ENCODE measurements around the gene MBTD1. TPM values are rescaled to one million over a fixed set of nuclear protein-coding genes. Genes with fewer than 3 reads are reported as not detected.

The MBTD1 gene
- total RNA-seq, 2 experiments from 2014 or later, result 8.9 to 9.3 TPM

- peak overlapping the region; percentile 95 for H3K27ac Mint-ChIP-seq
- DNase-seq (no peak), ATAC-seq (no peak)
- H3K27me3 Mint-ChIP-seq, result no peaks in the 10 kb centered on the region
- H3K9me3 Mint-ChIP-seq (ENCODE audit: low read depth), result no peaks in the 10 kb centered on the region
- peaks cover 67% of the 10 kb centered on the region for H3K36me3 Mint-ChIP-seq (ENCODE audit: low read depth)
- CTCF ChIA-PET, result interaction anchor here (0.9 to 2.3 kb wide), 5 partner anchors 10 to 165 kb away, joined by 3 to 8 read pairs (median 5); partner anchors contain the start of gene NME1
- POLR2A ChIA-PET, result interaction anchor here (0.6 to 2.7 kb wide), 2 partner anchors 10 to 90 kb away, joined by 7 to 23 read pairs; partner anchors contain the start of gene NME1
- H3K4me3 Mint-ChIP-seq, result peak overlapping the region; percentile 79
- peaks cover 31% of the 10 kb centered on the region for H3K4me1 Mint-ChIP-seq
- intact Hi-C loops (cut with DNase I, micrococcal nuclease), result loop anchor here in 1 of 2 experiments (5.0 kb wide), 1 partner anchor 43 kb away; the partner anchor contains the start of gene SPAG9
Measured at GRCh38 chr17:51164911-51165679, 94.8 kb downstream of the MBTD1 start.

GRCh38 chr17:51161541-51161940, 98.3 kb downstream of the MBTD1 start:
- intact Hi-C loops (cut with DNase I, micrococcal nuclease), result no loop called here
- no peak for ATAC-seq
- no peak overlapping the region for H3K4me3 Mint-ChIP-seq
- H3K36me3 Mint-ChIP-seq (ENCODE audit: low read depth), result peaks cover 69% of the 10 kb centered on the region
- ChIA-PET POLR2A (interaction anchor here (0.7 to 2.6 kb wide), 2 partner anchors 8 to 121 kb away, joined by 4 to 15 read pairs; partner anchors contain the start of gene NME1), CTCF (interaction anchor here (0.6 to 2.4 kb wide), 2 partner anchors 8 to 46 kb away, joined by 3 to 15 read pairs; partner anchors contain the start of gene NME1)
- H3K27me3 Mint-ChIP-seq, result no peaks in the 10 kb centered on the region
- H3K4me1 Mint-ChIP-seq, result peaks cover 21% of the 10 kb centered on the region
- no peak for DNase-seq
- no peaks in the 10 kb centered on the region for H3K9me3 Mint-ChIP-seq (ENCODE audit: low read depth)
- H3K27ac Mint-ChIP-seq, result peak overlapping the region; percentile 1

- intact Hi-C loops (cut with DNase I, micrococcal nuclease), result loop anchor here in 1 of 2 experiments (10.0 kb wide), 1 partner anchor 615 kb away; the partner anchor contains the start of gene SPATA20
- no peak for ATAC-seq
- no peak overlapping the region for H3K4me3 Mint-ChIP-seq
- ChIA-PET CTCF (interaction anchor here (0.6 to 1.9 kb wide), 3 partner anchors 22 to 342 kb away, joined by 3 to 12 read pairs (median 3); no protein-coding TSS in a partner anchor), POLR2A (no interaction called here)
- no peak for DNase-seq
- H3K27me3 Mint-ChIP-seq, result no peaks in the 10 kb centered on the region
- no peaks in the 10 kb centered on the region for H3K9me3 Mint-ChIP-seq (ENCODE audit: low read depth)
- peaks cover 72% of the 10 kb centered on the region for H3K36me3 Mint-ChIP-seq (ENCODE audit: low read depth)
- H3K27ac Mint-ChIP-seq, result no peak overlapping the region
- H3K4me1 Mint-ChIP-seq, result peaks cover 10% of the 10 kb centered on the region
Measured at GRCh38 chr17:51159604-51160003, 100.2 kb downstream of the MBTD1 start.

- ChIA-PET CTCF (interaction anchor here (0.7 to 1.4 kb wide), 4 partner anchors 9 to 155 kb away, joined by 3 to 5 read pairs (median 4); partner anchors contain the start of gene SPAG9), POLR2A (interaction anchor here (0.7 to 3.8 kb wide), 2 partner anchors 10 to 288 kb away, joined by 3 to 23 read pairs; partner anchors contain the start of gene NME2)
- peaks cover 42% of the 10 kb centered on the region for H3K36me3 Mint-ChIP-seq (ENCODE audit: low read depth)
- H3K9me3 Mint-ChIP-seq (ENCODE audit: low read depth), result no peaks in the 10 kb centered on the region
- H3K27me3 Mint-ChIP-seq, result no peaks in the 10 kb centered on the region
- peak overlapping the region; percentile 19 for H3K27ac Mint-ChIP-seq
- peaks cover 10% of the 10 kb centered on the region for H3K4me1 Mint-ChIP-seq
- intact Hi-C loops (cut with DNase I, micrococcal nuclease), result loop anchor here in 1 of 2 experiments (10.0 kb wide), 1 partner anchor 611 kb away; the partner anchor contains the start of gene SPATA20
- DNase-seq (no peak), ATAC-seq (no peak)
- peak overlapping the region; percentile 28 for H3K4me3 Mint-ChIP-seq
Measured at GRCh38 chr17:51155416-51155815, 104.4 kb downstream of the MBTD1 start.

- Mint-ChIP-seq H3K36me3 (ENCODE audit: low read depth) (peaks cover 33% of the 10 kb centered on the region), H3K9me3 (ENCODE audit: low read depth) (no peaks in the 10 kb centered on the region), H3K27me3 (no peaks in the 10 kb centered on the region), H3K4me1 (peaks cover 10% of the 10 kb centered on the region), H3K4me3 (no peak overlapping the region), H3K27ac (no peak overlapping the region)
- ChIA-PET CTCF (interaction anchor here (0.6 to 1.8 kb wide), 3 partner anchors 9 to 194 kb away, joined by 3 to 15 read pairs (median 4); no protein-coding TSS in a partner anchor), POLR2A (interaction anchor here (3.8 kb wide), 1 partner anchor 11 kb away, joined by 23 read pairs; the partner anchor contains the start of gene NME2)
- no peak for DNase-seq
- intact Hi-C loops (cut with DNase I, micrococcal nuclease), result loop anchor here in 1 of 2 experiments (5.0 to 10.0 kb wide), 2 partner anchors 372 to 609 kb away; partner anchors contain the start of gene SPATA20
- no peak for ATAC-seq
Measured at GRCh38 chr17:51154176-51154575, 105.7 kb downstream of the MBTD1 start.

- H3K4me1 Mint-ChIP-seq, result peaks cover 8% of the 10 kb centered on the region
- ATAC-seq (peak; percentile 93), DNase-seq (peak; percentile 98)
- H3K9me3 Mint-ChIP-seq (ENCODE audit: low read depth), result no peaks in the 10 kb centered on the region
- intact Hi-C loops (cut with DNase I, micrococcal nuclease), result loop anchor here (1.0 to 10.0 kb wide), 10 partner anchors 13 to 609 kb away; partner anchors contain the start of genes MBTD1 (in 2 of the 2), NME2 (in 2 of the 2), UTP18 (in 2 of the 2) and ANKRD40 (in 1 of the 2)
- H3K27ac Mint-ChIP-seq, result no peak within 1 kb of the TSS
- ChIA-PET POLR2A (interaction anchor here (0.6 to 3.8 kb wide), 7 partner anchors 9 to 287 kb away, joined by 3 to 23 read pairs (median 4); partner anchors contain the start of genes NME2 and TOB1), CTCF (interaction anchor here (0.6 to 1.8 kb wide), 29 partner anchors 9 to 1504 kb away, joined by 3 to 47 read pairs (median 4); partner anchors contain the start of genes NME2 and SPAG9)
- H3K36me3 Mint-ChIP-seq (ENCODE audit: low read depth), result peaks cover 28% of the 10 kb centered on the region
- no peaks in the 10 kb centered on the region for H3K27me3 Mint-ChIP-seq
- H3K4me3 Mint-ChIP-seq, result no peak within 1 kb of the TSS
Measured at GRCh38 chr17:51153210-51154072, 106.4 kb downstream of the MBTD1 start, which contains the start of gene NME1. Gene NME1 (plus strand): TSS chr17:51153559. CDS start chr17:51155655, 2,096 bp downstream.

GRCh38 chr17:51152766-51153209, 107.1 kb downstream of the MBTD1 start:
- POLR2A ChIA-PET, result interaction anchor here (0.7 to 3.8 kb wide), 5 partner anchors 10 to 286 kb away, joined by 3 to 23 read pairs (median 7); partner anchors contain the start of genes NME2 and TOB1
- H3K4me3 Mint-ChIP-seq, result no peak overlapping the region
- no peak for DNase-seq
- CTCF ChIA-PET, result interaction anchor here (0.7 to 1.8 kb wide), 20 partner anchors 10 to 389 kb away, joined by 3 to 47 read pairs (median 5); partner anchors contain the start of genes NME2 and SPAG9
- H3K27me3 Mint-ChIP-seq, result no peaks in the 10 kb centered on the region
- peaks cover 10% of the 10 kb centered on the region for H3K4me1 Mint-ChIP-seq
- ATAC-seq, result no peak
- intact Hi-C loops (cut with DNase I, micrococcal nuclease), result loop anchor here (1.0 to 10.0 kb wide), 10 partner anchors 14 to 608 kb away; partner anchors contain the start of genes MBTD1 (in 2 of the 2), NME2 (in 2 of the 2), UTP18 (in 2 of the 2) and ANKRD40 (in 1 of the 2)
- H3K9me3 Mint-ChIP-seq (ENCODE audit: low read depth), result no peaks in the 10 kb centered on the region
- no peak overlapping the region for H3K27ac Mint-ChIP-seq
- H3K36me3 Mint-ChIP-seq (ENCODE audit: low read depth), result peaks cover 23% of the 10 kb centered on the region

- intact Hi-C loops (cut with DNase I, micrococcal nuclease), result loop anchor here in 1 of 2 experiments (5.0 to 10.0 kb wide), 2 partner anchors 369 to 606 kb away; partner anchors contain the start of gene SPATA20
- peaks cover 20% of the 10 kb centered on the region for H3K4me1 Mint-ChIP-seq
- no peak overlapping the region for H3K4me3 Mint-ChIP-seq
- H3K9me3 Mint-ChIP-seq (ENCODE audit: low read depth), result no peaks in the 10 kb centered on the region
- H3K27ac Mint-ChIP-seq, result no peak overlapping the region
- POLR2A ChIA-PET, result no interaction called here
- H3K27me3 Mint-ChIP-seq, result no peaks in the 10 kb centered on the region
- ATAC-seq (no peak), DNase-seq (no peak)
- CTCF ChIA-PET, result interaction anchor here (1.1 kb wide), 1 partner anchor 150 kb away, joined by 3 read pairs; no protein-coding TSS in a partner anchor
- H3K36me3 Mint-ChIP-seq (ENCODE audit: low read depth), result peaks cover 7% of the 10 kb centered on the region
Measured at GRCh38 chr17:51150932-51151331, 108.9 kb downstream of the MBTD1 start.

GRCh38 chr17:51149163-51149562, 110.7 kb downstream of the MBTD1 start:
- DNase-seq (no peak), ATAC-seq (no peak)
- H3K36me3 Mint-ChIP-seq (ENCODE audit: low read depth), result no peaks in the 10 kb centered on the region
- no peak overlapping the region for H3K4me3 Mint-ChIP-seq
- POLR2A ChIA-PET, result no interaction called here
- intact Hi-C loops (cut with DNase I, micrococcal nuclease), result no loop called here
- no peak overlapping the region for H3K27ac Mint-ChIP-seq
- no peaks in the 10 kb centered on the region for H3K9me3 Mint-ChIP-seq (ENCODE audit: low read depth)
- CTCF ChIA-PET, result interaction anchor here (1.7 kb wide), 1 partner anchor 149 kb away, joined by 4 read pairs; no protein-coding TSS in a partner anchor
- no peaks in the 10 kb centered on the region for H3K27me3 Mint-ChIP-seq
- H3K4me1 Mint-ChIP-seq, result peaks cover 20% of the 10 kb centered on the region

GRCh38 chr17:51147650-51148049, 112.2 kb downstream of the MBTD1 start:
- Mint-ChIP-seq H3K27me3 (no peaks in the 10 kb centered on the region), H3K27ac (no peak overlapping the region), H3K36me3 (ENCODE audit: low read depth) (no peaks in the 10 kb centered on the region), H3K4me1 (peaks cover 20% of the 10 kb centered on the region), H3K9me3 (ENCODE audit: low read depth) (no peaks in the 10 kb centered on the region), H3K4me3 (no peak overlapping the region)
- DNase-seq (peak; percentile 25), ATAC-seq (peak; percentile 38)
- CTCF ChIA-PET, result interaction anchor here (0.5 to 1.7 kb wide), 6 partner anchors 143 to 183 kb away, joined by 3 to 4 read pairs (median 3); no protein-coding TSS in a partner anchor
- POLR2A ChIA-PET, result interaction anchor here (0.7 to 1.1 kb wide), 2 partner anchors 31 to 114 kb away, joined by 3 to 11 read pairs; no protein-coding TSS in a partner anchor
- intact Hi-C loops (cut with DNase I, micrococcal nuclease), result loop anchor here in 1 of 2 experiments (1.0 kb wide), 1 partner anchor 26 kb away; no protein-coding TSS in a partner anchor

Data from activated CD4-positive, alpha-beta T cell treated with anti-CD3 and anti-CD28 coated beads for 36 hours (primary cell).